ENCODE data around the gene CMTM2. TPM values are rescaled to one million over a fixed set of nuclear protein-coding genes. Genes with fewer than 3 reads are reported as not detected.

CMTM2 gene, protein sequence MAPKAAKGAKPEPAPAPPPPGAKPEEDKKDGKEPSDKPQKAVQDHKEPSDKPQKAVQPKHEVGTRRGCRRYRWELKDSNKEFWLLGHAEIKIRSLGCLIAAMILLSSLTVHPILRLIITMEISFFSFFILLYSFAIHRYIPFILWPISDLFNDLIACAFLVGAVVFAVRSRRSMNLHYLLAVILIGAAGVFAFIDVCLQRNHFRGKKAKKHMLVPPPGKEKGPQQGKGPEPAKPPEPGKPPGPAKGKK
- under 1 TPM; 0.56 to 0.90 (median 0.61) TPM for polyA plus RNA-seq (ENCODE audit: insufficient read length in 3 of 3)
- long read RNA-seq, donor 1 = 0 reads
- long read RNA-seq, donor 2, partial matches to known transcripts = 0 of 1 reads
- long read RNA-seq, donor 2, other reads (novel, unspliced or antisense) = 0 of 1 reads
- long read RNA-seq, donor 3 = 0 reads
- long read RNA-seq, donor 4 = 0 reads
- long read RNA-seq, donor 5 = 0 reads
- long read RNA-seq, donor 6 = 0 reads
- long read RNA-seq, donor 7, partial matches to known transcripts = 0 of 1 reads
- long read RNA-seq, donor 7, other reads (novel, unspliced or antisense) = 0 of 1 reads
- long read RNA-seq, donor 8, partial matches to known transcripts = 0 of 1 reads
- long read RNA-seq, donor 8, other reads (novel, unspliced or antisense) = 0 of 1 reads
- long read RNA-seq, donor 9, partial matches to known transcripts = 0 of 1 reads
- long read RNA-seq, donor 9, other reads (novel, unspliced or antisense) = 0 of 1 reads
- long read RNA-seq, donor 10 = 0 reads
- long read RNA-seq, donor 11 = 0 reads
- long read RNA-seq, donor 12, partial matches to known transcripts = 0 of 1 reads
- long read RNA-seq, donor 12, other reads (novel, unspliced or antisense) = 0 of 1 reads
- long read RNA-seq, donor 13 = 0 reads
- long read RNA-seq, donor 14 = 0 reads
- long read RNA-seq, donor 15 = 0 reads
- long read RNA-seq, donor 16 = 0 reads

- DNase-seq = peak; percentile 30
Measured at GRCh38 chr16:66578651-66579531, at the start of gene CMTM2. CMTM2 (plus strand) TSS chr16:66579463; CDS start chr16:66579608, 145 bp downstream.

DNA sequence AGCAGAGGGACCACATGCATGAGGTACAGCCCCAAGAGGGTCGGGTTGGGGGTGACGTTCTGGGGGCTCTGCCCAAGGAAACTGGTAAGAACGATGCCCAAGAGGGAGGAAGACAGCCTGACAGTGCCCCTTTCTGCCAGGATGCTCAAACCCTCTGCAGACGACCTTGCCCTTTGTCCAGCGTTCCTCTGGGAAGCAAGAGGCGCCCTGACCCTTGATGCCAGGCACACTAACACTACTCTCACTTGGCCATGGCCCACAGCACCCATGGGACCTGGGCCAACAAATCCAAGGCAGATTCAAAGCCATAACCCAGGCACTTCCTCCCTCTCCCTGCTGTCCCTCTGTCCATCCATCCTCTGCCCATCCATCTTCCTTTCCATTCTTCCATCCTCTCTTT, 49.8 kb upstream of the CMTM2 start:
- no peak for DNase-seq

DNA sequence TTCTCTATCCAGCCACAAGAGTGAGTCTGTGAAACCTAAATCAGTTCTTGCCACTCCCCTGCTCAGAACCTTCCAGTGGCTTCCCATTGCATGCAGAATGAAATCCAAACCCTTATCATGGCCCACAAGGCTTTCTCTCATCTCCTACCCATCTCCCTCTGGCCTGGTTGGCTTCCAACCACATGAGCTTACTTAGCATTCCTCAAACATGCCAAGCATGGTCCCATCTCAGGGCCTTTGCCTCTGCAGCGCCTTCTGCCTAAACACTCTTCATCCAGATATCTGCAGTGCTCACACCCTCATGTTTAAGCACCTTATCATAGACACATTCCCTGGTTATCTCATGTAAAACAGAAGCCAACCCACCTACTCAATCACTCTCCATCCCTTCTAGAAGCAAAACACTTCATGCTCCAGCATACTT, 44.9 kb upstream of the CMTM2 start:
- DNase-seq = no peak

- DNase-seq = no peak
Measured at GRCh38 chr16:66536525-66536924, 42.7 kb upstream of the CMTM2 start.

DNA sequence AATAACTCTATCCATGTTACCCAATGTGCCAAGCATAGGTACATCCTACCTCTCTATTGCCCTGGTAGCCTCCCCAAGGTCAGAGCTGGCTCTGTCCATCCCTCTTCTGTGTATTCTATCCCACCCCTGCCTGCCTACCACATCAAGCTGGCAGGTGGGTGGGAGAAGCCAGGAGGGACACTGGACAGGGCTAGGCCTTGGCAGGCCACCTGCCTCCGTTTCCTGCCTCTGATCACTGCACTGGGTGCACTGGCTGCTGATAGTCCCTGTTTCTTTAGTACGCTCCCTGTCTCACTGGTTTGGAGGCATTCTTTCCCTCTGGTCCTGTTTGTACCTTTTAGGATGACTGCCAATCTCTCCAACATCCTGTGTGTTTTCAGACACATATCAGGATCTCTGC, 42.0 kb upstream of the CMTM2 start:
- no peak for DNase-seq

GRCh38 chr16:66538910-66539309, 40.4 kb upstream of the CMTM2 start:
- DNase-seq = no peak

DNA sequence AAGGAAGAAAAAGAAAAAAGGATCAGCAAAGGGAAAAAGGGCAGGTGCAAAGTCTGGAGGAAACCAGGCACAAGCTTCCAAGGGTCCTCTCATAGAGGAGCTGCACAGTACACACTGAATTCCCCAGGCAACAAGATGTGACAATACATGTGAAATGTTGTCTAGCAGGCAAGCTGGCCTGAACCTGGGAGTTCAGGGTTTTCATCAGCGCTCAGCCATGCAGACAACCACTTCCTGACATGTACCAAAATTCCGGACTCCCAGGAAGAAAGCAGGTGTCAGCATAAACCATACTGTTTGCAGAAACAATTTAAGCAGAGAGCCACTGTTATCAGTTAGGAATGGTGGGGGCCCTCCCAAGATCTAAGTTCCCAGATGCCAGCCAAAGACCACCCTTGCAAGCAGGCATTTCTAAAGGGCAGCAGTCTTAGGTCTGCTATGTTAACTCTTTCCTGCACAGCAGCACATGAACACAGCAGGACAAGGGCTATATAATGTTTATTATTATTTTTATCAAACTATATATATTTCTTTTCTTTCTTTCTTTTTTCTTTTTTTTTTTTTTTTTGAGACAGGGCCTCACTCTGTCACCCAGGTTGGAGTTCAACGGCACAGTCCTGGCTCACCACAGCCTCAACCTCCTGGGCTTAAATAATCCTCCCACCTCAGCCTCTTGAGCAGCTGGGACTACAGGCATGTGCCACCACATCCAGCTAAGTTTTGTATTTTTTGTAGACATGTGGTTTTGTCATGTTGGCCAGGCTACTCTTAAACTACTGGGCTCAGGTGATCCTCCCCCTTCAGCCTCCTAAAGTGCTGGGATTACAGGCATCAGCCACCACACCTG, 39.4 kb upstream of the CMTM2 start:
- DNase-seq = peak; percentile 53

- no peak for DNase-seq
Measured at GRCh38 chr16:66541388-66542355, 37.6 kb upstream of the CMTM2 start.

DNA sequence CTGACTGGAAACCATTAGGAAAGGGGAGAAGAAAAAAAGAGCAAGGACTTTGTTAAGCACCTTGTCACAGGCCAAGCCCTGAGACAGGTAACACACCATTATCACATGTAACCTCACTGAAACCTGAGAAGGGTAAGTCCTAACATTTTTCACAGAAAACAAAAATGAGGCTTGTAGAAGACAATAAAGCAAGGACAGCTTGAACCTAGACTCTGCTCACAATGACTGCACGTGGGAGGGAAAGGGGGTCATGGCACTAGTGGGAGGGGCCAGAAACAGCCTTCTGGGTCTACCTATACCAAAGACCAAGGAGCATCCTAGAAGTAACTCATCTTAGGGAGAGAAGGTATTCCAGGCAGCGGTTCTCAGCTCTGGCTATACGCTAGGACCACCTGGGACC, 36.9 kb upstream of the CMTM2 start:
- DNase-seq = no peak

GRCh38 chr16:66543541-66543940, 35.7 kb upstream of the CMTM2 start:
- DNase-seq = no peak

- DNase-seq = no peak
Measured at GRCh38 chr16:66544016-66544757, 35.1 kb upstream of the CMTM2 start.

DNA sequence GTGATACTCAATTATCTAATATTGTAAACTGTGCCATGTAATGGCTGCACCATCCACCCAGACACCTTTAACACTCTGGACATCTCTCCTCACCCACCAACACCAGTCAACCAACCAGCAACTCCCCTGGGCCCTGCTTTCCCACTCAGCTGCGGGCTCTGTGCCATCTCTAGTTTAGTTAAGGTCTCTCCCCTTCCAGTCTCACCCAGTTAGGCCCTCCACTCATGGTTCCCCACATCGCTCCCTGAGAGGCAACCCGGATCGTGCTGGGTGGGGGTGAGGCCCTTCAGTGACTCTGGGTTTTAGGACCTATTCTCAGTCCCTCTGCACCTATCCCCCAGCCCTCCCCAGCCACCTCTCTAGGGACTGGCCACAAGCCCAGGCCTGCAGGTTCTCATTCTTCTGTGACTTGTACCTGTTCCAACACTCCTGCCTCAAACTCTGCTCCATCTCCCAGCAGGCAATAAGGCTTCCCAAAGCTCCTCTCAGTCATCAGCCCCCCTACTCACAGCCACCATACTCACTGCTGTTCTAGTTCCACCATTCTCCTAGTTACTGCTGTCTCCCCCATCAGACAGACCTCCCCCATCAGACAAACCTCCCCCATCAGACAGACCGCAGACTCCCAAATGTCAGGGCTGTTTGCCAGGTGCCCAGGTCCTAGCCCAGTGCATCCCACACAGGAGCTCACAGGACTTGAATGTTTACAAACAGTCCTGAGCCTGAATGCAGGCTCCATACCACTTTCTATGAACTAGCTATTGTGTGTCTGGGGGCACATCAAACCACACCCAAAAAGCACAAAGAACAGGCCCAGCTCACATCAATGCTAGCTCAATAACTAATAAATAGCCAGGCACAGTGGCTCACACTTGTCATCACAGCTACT, 31.9 kb upstream of the CMTM2 start:
- no peak for DNase-seq

- DNase-seq = no peak
Measured at GRCh38 chr16:66548068-66548467, 31.2 kb upstream of the CMTM2 start.

GRCh38 chr16:66548868-66549267, 30.4 kb upstream of the CMTM2 start:
- DNase-seq = no peak

- DNase-seq = peak; percentile 78
Measured at GRCh38 chr16:66549284-66550131, 29.8 kb upstream of the CMTM2 start, which contains the start of gene TK2. TK2 (minus strand) TSS chr16:66550122; CDS start chr16:66550061, 61 bp downstream.

- no peak for DNase-seq
Measured at GRCh38 chr16:66551348-66551759, 27.9 kb upstream of the CMTM2 start.
